Heart left ventricle (tissue), 16 donors: Measurements from ENCODE around the gene FXYD3. TPM values are rescaled to one million over a fixed set of nuclear protein-coding genes. Genes with fewer than 3 reads are reported as not detected.
A peak's percentile ranks its signal among the peaks of the same experiment; 100 is the strongest.

Experiments
- ATAC-seq, 4 donors: fragments of 200-7000 bp; cut with Tn5 transposase; one replicate each; pipeline ENCODE4 v1.9.1; 2020 to 2022; ENCODE audit warnings: moderate library complexity in 4 of 4, mild to moderate bottlenecking in 3 of 4, moderate number of reproducible peaks in 1 of 4
- DNase-seq, 5 donors: peaks; one replicate each; pipeline ENCODE4 v3.0.0-alpha.2; 2020
- H3K27ac ChIP-seq, 12 donors: fragments of 200-600 bp; sonication (generic) in 4 of 12; one replicate each; pipeline versions ENCODE4 v1.5.0 to v1.8.0; 2016 to 2022; ENCODE audit warnings: mild to moderate bottlenecking in 2 of 12
- H3K27me3 ChIP-seq, 9 donors: fragments of 200-600 bp; sonication (generic) in 2 of 9; one replicate each; pipeline versions ENCODE4 v1.5.1 to v1.8.0; 2016 to 2022; ENCODE audit warnings: mild to moderate bottlenecking in 3 of 9
- H3K36me3 ChIP-seq, 9 donors: fragments of 200-600 bp; sonication (generic) in 2 of 9; one replicate each; pipeline versions ENCODE4 v1.5.0 to v1.8.0; 2018 to 2022; ENCODE audit warnings: mild to moderate bottlenecking in 2 of 9
- H3K4me1 ChIP-seq, 12 donors: fragments of 200-600 bp; sonication (generic) in 4 of 12; one replicate each; pipeline versions ENCODE4 v1.5.0 to v1.8.0; 2016 to 2022; ENCODE audit warnings: mild to moderate bottlenecking in 3 of 12
- H3K4me3 ChIP-seq, 12 donors: fragments of 200-600 bp; sonication (generic) in 4 of 12; one replicate each; pipeline versions ENCODE4 v1.5.0 to v1.8.0; 2017 to 2022; ENCODE audit warnings: mild to moderate bottlenecking in 9 of 12, moderate library complexity in 4 of 12
- H3K9me3 ChIP-seq, 12 donors: fragments of 200-600 bp; sonication (generic) in 4 of 12; one replicate each; pipeline versions ENCODE4 v1.5.0 to v1.8.0; 2016 to 2022; ENCODE audit warnings: mild to moderate bottlenecking in 1 of 12
- CTCF ChIP-seq, 12 donors: fragments of 200-600 bp; sonication (generic) in 4 of 12; IDR thresholded peaks; one replicate each; pipeline versions ENCODE4 v1.5.0 to v1.8.0; 2018 to 2022; ENCODE audit warnings: antibody characterized with exemption in 12 of 12, mild to moderate bottlenecking in 5 of 12
- POLR2A ChIP-seq, 2 donors: fragments of 450-650 bp; IDR thresholded peaks; one replicate each; pipeline ENCODE4 v1.6.1; 2017; ENCODE audit warnings: antibody characterized with exemption in 2 of 2, mild to moderate bottlenecking in 2 of 2, moderate library complexity in 2 of 2
- WGBS, 4 donors: extraction: QIAGEN DNeasy Blood & Tissue Kit in 2 of 4; methylation state at CpG; one replicate each; pipeline versions ENCODE4 v1.1.5 to v1.1.7; 2013 to 2018; 5-methylcytosine and 5-hydroxymethylcytosine counted together
- intact Hi-C, 10 donors: fragments of 100-400 bp; cut with DNase I; formaldehyde crosslinking; loops; one replicate each; pipeline versions ENCODE4 v1.11.1 to v1.14.2; 2022
- polyA plus RNA-seq, 2 donors: library from polyadenylated mRNA; stranded (reverse); fragments of 200-250 nt; gene quantifications; one replicate each; pipeline ENCODE4 v1.2.3, GENCODE V29; 2013
- total RNA-seq, 9 donors: library from RNA; depleted of rRNA in 2 of 9; stranded (reverse); fragments of >200 nt in 2 of 9; fragmentation: NEBNext Ultra II Directional in 3 of 9; extraction: Animal tissue kit (Norgen Biotek cat#: 25700) in 3 of 9; gene quantifications; one replicate each; pipeline versions ENCODE4 v1.1.0 to v1.2.4, GENCODE V29; 2016 to 2023
- donor health status: ischemic (EF 13 %, LVEDD 7.1; RV severe dilation, severe dysfunction).
- donor health status: healthy with polysubstance abuse.
- donor health status: DM: no; HTN: yes; CAD: no.
- donor health status: DM: no; HTN: no; CAD: no.
- donor health status: ischemic (EF 25% LVEDD 6.9; RV normal size, moderate dysfunction).
- donor health status: ischemic (EF 25% LVEDD 5.7; RV mildly dilated, moderate dysfunction).
- donor health status: healthy.
- donor health status: DM: yes; HTN: yes; CAD: no.
- donor health status: ischemic (EF 35%, LVEDD 5.7; RV mildly dilated, moderate dysfunction).
- donor health status: nonischemic (EF 11% LVEDD 7.7; RV severe dilation, severe dysfunction).
- donor health status: DM: yes; HTN: yes; CAD: no.
- donor health status: PGD.
- donor health status: ischemic (EF 29% LVEDD 5.4; RV normal size, mild dysfunction).
- donor health status: nonischemic (EF 23%, LVEDD 6.1; RV moderate dilation, normal function).

The FXYD3 gene
- total and polyA plus RNA-seq, 11 donors, result 0.37 to 2.5 (median 0.93) TPM; not detected in 3

DNA sequence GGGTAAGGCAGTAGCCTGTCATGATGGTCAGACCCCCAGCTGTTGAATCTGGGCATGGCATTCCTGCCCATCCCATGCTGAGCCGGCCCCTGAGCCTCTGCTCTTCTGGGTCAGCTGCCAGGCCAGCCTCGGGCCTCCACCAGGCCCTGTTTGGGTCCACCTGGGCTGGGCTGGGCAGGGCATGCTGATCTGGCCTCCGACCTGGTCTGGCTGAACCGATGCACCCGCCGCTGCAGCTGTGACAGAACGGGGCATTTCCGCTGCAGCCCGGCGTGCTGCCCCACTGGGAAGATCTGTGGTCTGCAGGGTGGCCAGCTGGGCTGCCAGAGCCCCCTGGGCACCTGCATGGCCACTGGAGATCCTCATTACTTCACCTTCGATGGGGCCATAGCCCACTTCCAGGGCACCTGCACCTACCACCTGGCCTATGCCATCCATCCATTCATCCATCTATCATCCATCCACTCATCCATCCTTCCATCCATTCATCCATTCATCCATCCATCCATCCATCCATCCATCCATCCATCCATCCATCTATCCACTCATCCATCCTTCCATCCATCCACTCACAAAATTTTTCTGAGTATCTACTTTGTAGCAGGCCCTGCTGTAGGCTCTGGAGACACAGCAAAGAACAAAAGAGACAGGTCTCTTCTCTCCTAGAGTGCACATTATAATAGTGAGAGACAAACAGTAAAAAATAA is 21.5 kb upstream of the FXYD3 start:
- intact Hi-C loops, result loop anchor here in 3 of 10 donors (5.0 kb wide), 2 partner anchors 47 to 122 kb away; no protein-coding TSS in a partner anchor
- Histone ChIP-seq H3K27ac (no peak overlapping the region), H3K27me3 (peaks cover 0 to 26% (median 7%) of the 10 kb centered on the region in 9 donors), H3K9me3 (no peaks in the 10 kb centered on the region), H3K4me3 (no peak overlapping the region), H3K36me3 (no peaks in the 10 kb centered on the region), H3K4me1 (peaks cover 0 to 14% (median 4%) of the 10 kb centered on the region in 12 donors)
- no peak for TF ChIP-seq POLR2A (IDR thresholded peaks at IDR 0.05)
- TF ChIP-seq CTCF (IDR thresholded peaks at IDR 0.05), result no peak
- 84 to 90% (median 87%) methylated on average over 3 to 11 of the region's 11 CpGs for WGBS, 4 donors
- ATAC-seq, result no peak
- peak in 1 of 5 donors; percentile 34 for DNase-seq

GRCh38 chr19:35094656-35095055 is 21.0 kb upstream of the FXYD3 start:
- no peaks in the 10 kb centered on the region for H3K36me3 ChIP-seq
- ATAC-seq (no peak), DNase-seq (peak in 1 of 5 donors; percentile 1)
- no peak overlapping the region for H3K4me3 ChIP-seq
- intact Hi-C loops, result loop anchor here in 4 of 10 donors (5.0 kb wide), 3 partner anchors 47 to 122 kb away; no protein-coding TSS in a partner anchor
- 86 to 96% (median 94%) methylated on average over 4 of the region's 4 CpGs for WGBS, 4 donors
- no peaks in the 10 kb centered on the region for H3K9me3 ChIP-seq
- peaks cover 0 to 14% (median 4%) of the 10 kb centered on the region in 12 donors for H3K4me1 ChIP-seq
- H3K27me3 ChIP-seq, result peaks cover 0 to 25% (median 6%) of the 10 kb centered on the region in 9 donors
- TF ChIP-seq POLR2A (IDR thresholded peaks at IDR 0.05), result no peak
- H3K27ac ChIP-seq, result no peak overlapping the region

DNA sequence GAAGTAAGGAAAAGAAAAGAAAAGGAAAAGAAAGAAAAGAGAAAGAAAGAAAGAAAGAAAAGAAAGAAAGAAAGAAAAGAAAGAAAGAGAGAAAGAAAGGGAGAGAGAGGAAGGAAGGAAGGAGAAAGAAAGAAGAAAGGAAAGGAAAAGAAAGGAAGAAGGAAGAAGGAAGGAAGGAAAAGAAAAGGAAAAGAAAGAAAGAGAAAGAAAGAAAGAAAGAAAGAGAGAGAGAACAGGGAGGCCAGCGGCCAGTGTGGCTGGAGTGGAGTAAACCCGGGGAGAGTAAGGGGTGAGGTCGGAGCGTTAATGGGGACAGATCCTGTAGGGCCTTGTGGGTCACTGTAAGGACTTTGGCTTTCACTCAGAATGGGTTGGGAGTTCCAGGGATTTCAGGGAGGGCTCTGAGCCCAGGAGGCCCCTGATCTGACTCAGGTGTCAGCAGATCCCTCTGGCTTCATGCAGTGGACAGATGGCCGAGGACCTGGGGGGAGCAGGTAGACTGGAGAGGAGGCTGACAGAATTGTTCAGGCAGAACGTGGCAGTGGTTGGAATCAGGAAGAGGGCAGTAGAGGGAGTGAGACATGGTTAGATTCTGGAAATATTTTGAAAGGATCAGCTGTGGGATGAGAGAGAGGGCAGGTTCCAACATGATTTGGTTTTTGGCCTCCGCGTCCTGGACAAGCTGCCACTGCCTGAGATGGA is 19.8 kb upstream of the FXYD3 start:
- Histone ChIP-seq H3K4me1 (peaks cover 0 to 7% (median 1%) of the 10 kb centered on the region in 12 donors), H3K27ac (no peak overlapping the region), H3K36me3 (no peaks in the 10 kb centered on the region), H3K9me3 (no peaks in the 10 kb centered on the region), H3K4me3 (no peak overlapping the region), H3K27me3 (peaks cover 0 to 17% (median 4%) of the 10 kb centered on the region in 9 donors)
- TF ChIP-seq CTCF (IDR thresholded peaks at IDR 0.05) (no peak), POLR2A (IDR thresholded peaks at IDR 0.05) (no peak)
- ATAC-seq (no peak), DNase-seq (peak in 1 of 5 donors; percentile 35)
- WGBS, 4 donors, result 67 to 77% (median 74%) methylated on average over 8 of the region's 8 CpGs
- intact Hi-C loops, result loop anchor here in 1 of 10 donors (5.0 kb wide), 1 partner anchor 119 kb away; no protein-coding TSS in a partner anchor

GRCh38 chr19:35098413-35099049 is 17.1 kb upstream of the FXYD3 start:
- peak in 4 of 5 donors; percentile 38 to 65 (median 54) for DNase-seq
- WGBS, 4 donors, result 65 to 71% (median 68%) methylated on average over 29 of the region's 29 CpGs
- ATAC-seq, result peak; percentile 55 to 70 (median 66)
- TF ChIP-seq CTCF (IDR thresholded peaks at IDR 0.05) (no peak), POLR2A (IDR thresholded peaks at IDR 0.05) (no peak)
- intact Hi-C loops, result loop anchor here in 1 of 10 donors (5.0 kb wide), 1 partner anchor 121 kb away; no protein-coding TSS in a partner anchor
- peaks cover 0 to 5% (median 0%) of the 10 kb centered on the region in 12 donors for H3K4me1 ChIP-seq
- no peaks in the 10 kb centered on the region for H3K36me3 ChIP-seq
- H3K27me3 ChIP-seq, result no peaks in the 10 kb centered on the region
- H3K27ac ChIP-seq, result no peak overlapping the region
- H3K9me3 ChIP-seq, result no peaks in the 10 kb centered on the region
- H3K4me3 ChIP-seq, result no peak overlapping the region
